Heart right ventricle (tissue), 16 donors: ENCODE data around the gene OLA1. TPM values are rescaled to one million over a fixed set of nuclear protein-coding genes. Genes with fewer than 3 reads are reported as not detected.

Experiments
- ATAC-seq, 8 donors: fragments of 200-7000 bp; cut with Tn5 transposase; one replicate each; pipeline ENCODE4 v1.9.1; 2020; ENCODE audit warnings: mild to moderate bottlenecking in 8 of 8, moderate library complexity in 8 of 8, moderate number of reproducible peaks in 1 of 8
- DNase-seq, 2 donors: peaks; one replicate each; pipeline ENCODE4 v3.0.0-alpha.2; 2020
- H3K27ac ChIP-seq, 10 donors: fragments of 200-600 bp; sonication (generic) in 2 of 10; one replicate each; pipeline versions ENCODE4 v1.5.0 to v1.8.0; 2020 to 2022; ENCODE audit warnings: mild to moderate bottlenecking in 3 of 10
- H3K27me3 ChIP-seq, 7 donors: fragments of 200-600 bp; one replicate each; pipeline ENCODE4 v1.8.0; 2021 to 2022; ENCODE audit warnings: mild to moderate bottlenecking in 2 of 7
- H3K36me3 ChIP-seq, 9 donors: fragments of 200-600 bp; sonication (generic) in 1 of 9; one replicate each; pipeline versions ENCODE4 v1.5.0 to v1.8.0; 2020 to 2022; ENCODE audit warnings: mild to moderate bottlenecking in 2 of 9
- H3K4me1 ChIP-seq, 9 donors: fragments of 200-600 bp; sonication (generic) in 1 of 9; one replicate each; pipeline versions ENCODE4 v1.5.0 to v1.8.0; 2020 to 2022; ENCODE audit warnings: mild to moderate bottlenecking in 4 of 9
- H3K4me3 ChIP-seq, 10 donors: fragments of 200-600 bp; sonication (generic) in 2 of 10; one replicate each; pipeline versions ENCODE4 v1.5.0 to v1.8.0; 2020 to 2022; ENCODE audit warnings: mild to moderate bottlenecking in 7 of 10, moderate library complexity in 2 of 10
- H3K9me3 ChIP-seq, 11 donors: fragments of 200-600 bp in 10 of 11; sonication (generic) in 2 of 11; one replicate each; pipeline versions ENCODE4 v1.5.0 to v1.8.0; 2013 to 2022; ENCODE audit warnings: mild to moderate bottlenecking in 2 of 11, control low read depth in 1 of 11, moderate library complexity in 1 of 11
- WGBS, 2 donors: extraction: QIAGEN DNeasy Blood & Tissue Kit; methylation state at CpG; one replicate each; pipeline ENCODE4 v1.1.7; 2013; ENCODE audit warnings: inconsistent platforms in 1 of 2; 5-methylcytosine and 5-hydroxymethylcytosine counted together
- intact Hi-C, 10 donors: fragments of 100-400 bp; cut with DNase I; formaldehyde crosslinking; loops; one replicate each; pipeline versions ENCODE4 v1.11.1 to v1.14.2; 2022
- polyA plus RNA-seq, 2 donors: library from polyadenylated mRNA; stranded (reverse); fragments of 200-250 nt; gene quantifications; one replicate each; pipeline ENCODE4 v1.2.3, GENCODE V29; 2013
- total RNA-seq, 10 donors: library from RNA; stranded (reverse); fragmentation: NEBNext Ultra II Directional in 3 of 10; extraction: Animal tissue kit (Norgen Biotek cat#: 25700) in 3 of 10; gene quantifications; one replicate each; pipeline versions ENCODE4 v1.2.1 to v1.2.4, GENCODE V29; 2021 to 2023
- TF ChIP-seq, protein P1 (sequence below), 9 donors: fragments of 200-600 bp; sonication (generic) in 2 of 9; IDR thresholded peaks; one replicate each; pipeline versions ENCODE4 v1.5.0 to v1.8.0; 2021 to 2022; ENCODE audit warnings: antibody characterized with exemption in 9 of 9, mild to moderate bottlenecking in 5 of 9, moderate library complexity in 1 of 9
- donor health status: Arrhythmogenic right ventricular cardiomyopathy.
- donor health status: ischemic (EF 13 %, LVEDD 7.1; RV severe dilation, severe dysfunction).
- donor health status: healthy with polysubstance abuse.
- donor health status: DM: no; HTN: yes; CAD: no.
- donor health status: DM: no; HTN: no; CAD: no.
- donor health status: ischemic (EF 25% LVEDD 6.9; RV normal size, moderate dysfunction).
- donor health status: ischemic (EF 25% LVEDD 5.7; RV mildly dilated, moderate dysfunction).
- donor health status: healthy.
- donor health status: DM: yes; HTN: yes; CAD: no.
- donor health status: Ischemic cardiomyopathy.
- donor health status: ischemic (EF 35%, LVEDD 5.7; RV mildly dilated, moderate dysfunction).
- donor health status: nonischemic (EF 11% LVEDD 7.7; RV severe dilation, severe dysfunction).
- donor health status: DM: yes; HTN: yes; CAD: no.
- donor health status: PGD.
- donor health status: ischemic (EF 29% LVEDD 5.4; RV normal size, mild dysfunction).
- donor health status: nonischemic (EF 23%, LVEDD 6.1; RV moderate dilation, normal function).

OLA1 gene
- total and polyA plus RNA-seq, 12 donors = 23.7 to 85.2 (median 73.3) TPM

DNA sequence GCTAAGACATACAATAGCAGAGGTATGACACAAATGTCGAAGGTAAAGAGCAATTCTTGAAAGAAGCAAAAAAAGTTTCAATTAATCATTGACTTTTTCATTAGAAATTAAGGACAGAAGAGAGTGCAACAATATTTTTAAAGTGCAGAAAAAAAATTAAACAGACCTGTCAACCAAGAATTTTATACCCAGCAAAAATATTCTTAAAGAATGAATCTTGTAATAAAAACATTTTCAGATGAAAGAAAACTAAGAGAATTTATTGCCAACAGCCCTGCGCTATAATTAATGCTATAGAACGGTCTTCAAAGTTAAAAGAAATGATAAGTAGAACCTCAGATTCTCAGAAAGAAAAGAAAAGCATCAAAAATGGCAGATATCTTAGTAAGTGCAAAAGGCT is 79.0 kb downstream of the OLA1 start:
- peaks cover 0 to 10% (median 0%) of the 10 kb centered on the region in 9 donors for H3K36me3 ChIP-seq
- TF ChIP-seq, protein P1, sequence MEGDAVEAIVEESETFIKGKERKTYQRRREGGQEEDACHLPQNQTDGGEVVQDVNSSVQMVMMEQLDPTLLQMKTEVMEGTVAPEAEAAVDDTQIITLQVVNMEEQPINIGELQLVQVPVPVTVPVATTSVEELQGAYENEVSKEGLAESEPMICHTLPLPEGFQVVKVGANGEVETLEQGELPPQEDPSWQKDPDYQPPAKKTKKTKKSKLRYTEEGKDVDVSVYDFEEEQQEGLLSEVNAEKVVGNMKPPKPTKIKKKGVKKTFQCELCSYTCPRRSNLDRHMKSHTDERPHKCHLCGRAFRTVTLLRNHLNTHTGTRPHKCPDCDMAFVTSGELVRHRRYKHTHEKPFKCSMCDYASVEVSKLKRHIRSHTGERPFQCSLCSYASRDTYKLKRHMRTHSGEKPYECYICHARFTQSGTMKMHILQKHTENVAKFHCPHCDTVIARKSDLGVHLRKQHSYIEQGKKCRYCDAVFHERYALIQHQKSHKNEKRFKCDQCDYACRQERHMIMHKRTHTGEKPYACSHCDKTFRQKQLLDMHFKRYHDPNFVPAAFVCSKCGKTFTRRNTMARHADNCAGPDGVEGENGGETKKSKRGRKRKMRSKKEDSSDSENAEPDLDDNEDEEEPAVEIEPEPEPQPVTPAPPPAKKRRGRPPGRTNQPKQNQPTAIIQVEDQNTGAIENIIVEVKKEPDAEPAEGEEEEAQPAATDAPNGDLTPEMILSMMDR (IDR thresholded peaks at IDR 0.05) = no peak
- DNase-seq (no peak), ATAC-seq (no peak)
- 97 to 98% methylated on average over 3 of the region's 3 CpGs for WGBS, 2 donors
- H3K27me3 ChIP-seq = no peaks in the 10 kb centered on the region
- H3K4me3 ChIP-seq = no peak overlapping the region
- peaks cover 0 to 72% (median 26%) of the 10 kb centered on the region in 11 donors for H3K9me3 ChIP-seq
- intact Hi-C loops = no loop called here
- no peaks in the 10 kb centered on the region for H3K4me1 ChIP-seq
- H3K27ac ChIP-seq = no peak overlapping the region

DNA sequence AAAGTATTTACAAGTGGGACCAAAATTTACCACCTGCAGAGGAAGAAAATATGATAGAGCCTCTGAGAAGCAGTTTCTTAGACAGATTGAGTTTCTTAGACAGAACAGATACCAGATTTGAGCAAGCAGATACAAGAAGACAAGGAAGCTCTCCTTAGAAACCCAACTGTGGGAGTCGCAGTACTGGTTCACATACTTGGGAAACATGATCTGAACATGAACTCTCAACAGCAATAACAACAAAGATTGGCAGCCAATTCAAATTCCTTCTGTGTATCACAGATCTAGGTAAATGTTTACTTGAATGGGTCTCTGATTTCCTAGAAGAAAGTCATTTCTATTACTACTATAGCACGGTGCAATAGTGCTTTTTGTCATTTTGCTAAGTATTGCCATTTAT is 82.1 kb downstream of the OLA1 start:
- intact Hi-C loops = no loop called here
- Histone ChIP-seq H3K9me3 (peaks cover 0 to 44% (median 20%) of the 10 kb centered on the region in 11 donors), H3K27me3 (no peaks in the 10 kb centered on the region), H3K36me3 (peaks cover 0 to 10% (median 0%) of the 10 kb centered on the region in 9 donors), H3K27ac (no peak overlapping the region), H3K4me3 (no peak overlapping the region), H3K4me1 (no peaks in the 10 kb centered on the region)
- 93 to 98% methylated on average over 2 of the region's 2 CpGs for WGBS, 2 donors
- no peak for DNase-seq
- no peak for ATAC-seq
- TF ChIP-seq, protein P1 (IDR thresholded peaks at IDR 0.05) = no peak

DNA sequence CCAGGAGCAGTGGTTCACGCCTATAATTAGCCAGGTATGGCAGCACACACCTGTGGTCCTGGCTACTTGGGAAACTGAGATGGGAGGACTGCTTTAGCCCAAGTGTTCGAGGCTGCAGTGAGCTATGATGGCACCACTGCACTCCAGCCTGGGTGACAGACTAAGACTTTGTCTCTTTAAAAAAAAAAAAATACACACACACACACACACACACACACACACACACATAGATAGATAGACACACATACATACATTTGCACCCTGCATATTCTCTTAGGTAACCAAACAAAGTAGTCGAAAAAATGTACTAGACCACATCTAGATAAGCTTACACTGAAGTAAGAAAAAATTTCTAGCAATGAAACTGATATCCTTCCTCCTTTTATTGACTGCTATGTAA is 86.8 kb downstream of the OLA1 start:
- Histone ChIP-seq H3K4me1 (no peaks in the 10 kb centered on the region), H3K9me3 (no peaks in the 10 kb centered on the region), H3K27ac (no peak overlapping the region), H3K4me3 (no peak overlapping the region), H3K27me3 (no peaks in the 10 kb centered on the region), H3K36me3 (no peaks in the 10 kb centered on the region)
- ATAC-seq = no peak
- TF ChIP-seq, protein P1 (IDR thresholded peaks at IDR 0.05) = no peak
- no peak for DNase-seq
- intact Hi-C loops = no loop called here
- WGBS, 2 donors = 88 to 91% methylated on average over 3 of the region's 3 CpGs

DNA sequence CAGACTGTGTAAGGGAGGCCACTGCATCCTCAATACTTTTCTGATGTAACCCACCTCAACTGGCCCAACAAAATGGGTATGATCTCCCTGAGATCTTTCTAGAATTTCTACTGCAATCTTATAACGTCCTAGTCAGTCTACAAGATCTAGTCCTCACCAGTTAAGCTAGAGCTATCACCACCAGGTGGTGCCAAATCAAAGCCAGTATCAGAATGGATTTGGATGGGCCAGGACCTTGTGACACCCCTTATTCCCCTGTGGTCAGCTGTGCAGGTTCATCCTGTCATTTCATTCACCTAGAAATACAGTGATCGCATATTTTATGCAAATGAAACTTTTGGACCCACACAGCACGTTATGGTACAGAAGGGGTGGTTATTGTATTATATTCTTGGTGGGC is 90.3 kb downstream of the OLA1 start:
- H3K4me1 ChIP-seq = peaks cover 0 to 13% (median 0%) of the 10 kb centered on the region in 9 donors
- 68 to 72% methylated on average over 3 of the region's 3 CpGs for WGBS, 2 donors
- ATAC-seq = no peak
- H3K9me3 ChIP-seq = no peaks in the 10 kb centered on the region
- TF ChIP-seq, protein P1 (IDR thresholded peaks at IDR 0.05) = peak in 8 of 9 donors; percentile 6 to 55 (median 42)
- intact Hi-C loops = loop anchor here in 5 of 10 donors (5.0 to 10.0 kb wide), 2 partner anchors 184 to 187 kb away; no protein-coding TSS in a partner anchor
- H3K27me3 ChIP-seq = no peaks in the 10 kb centered on the region
- H3K4me3 ChIP-seq = no peak overlapping the region
- peak in 1 of 2 donors; percentile 7 for DNase-seq
- H3K27ac ChIP-seq = no peak overlapping the region
- no peaks in the 10 kb centered on the region for H3K36me3 ChIP-seq
